Erythroblast (primary cell): ENCODE measurements around the gene MYO1D.

Source experiments
- GATA1 ChIP-seq: IDR thresholded peaks from 2 replicates; pipeline ENCODE4 v1.6.1; 2011; ENCODE audit warnings: low read depth, mild to moderate bottlenecking, control low read depth, low read length, moderate library complexity
- POLR2A ChIP-seq: IDR thresholded peaks from 2 replicates; pipeline ENCODE4 v1.6.1; 2011; ENCODE audit warnings: mild to moderate bottlenecking, low read length

DNA sequence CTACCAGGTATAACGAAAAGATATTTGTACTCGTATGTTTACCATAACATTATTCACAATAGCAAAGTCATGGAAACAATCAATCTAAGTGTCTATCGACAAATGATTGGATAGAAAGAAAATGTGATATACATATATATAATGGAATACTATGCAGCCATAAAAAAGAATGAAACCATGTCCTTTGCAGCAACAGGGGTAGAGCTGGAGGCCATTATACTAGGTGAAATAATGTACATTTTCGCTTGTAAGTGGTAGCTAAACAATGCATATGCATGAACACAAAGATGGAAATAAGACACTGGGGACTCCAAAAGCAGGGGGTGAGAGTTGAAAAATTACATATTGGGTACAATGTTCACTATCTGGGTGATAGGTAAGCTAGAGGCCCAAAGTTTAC is 124.0 kb downstream of the MYO1D start:
- TF ChIP-seq POLR2A (no peak), GATA1 (no peak)
